Kasumi-1 (cell line): ENCODE measurements around the gene TPX2.

Experiments used
- DNase-seq, 2 experiments: peaks; one replicate each; lab custom pipeline; 2025; lab: John Stamatoyannopoulos, UW

The TPX2 gene

GRCh38 chr20:31760519-31761240 lies 21.6 kb downstream of the TPX2 start:
- DNase-seq: no peak

- DNase-seq: no peak
Measured at GRCh38 chr20:31764641-31765305, 25.7 kb downstream of the TPX2 start.

GRCh38 chr20:31767805-31768204 lies 28.7 kb downstream of the TPX2 start:
- no peak for DNase-seq

- no peak for DNase-seq
Measured at GRCh38 chr20:31769681-31770080, 30.6 kb downstream of the TPX2 start.

GRCh38 chr20:31770243-31770642 lies 31.2 kb downstream of the TPX2 start:
- DNase-seq: no peak

- no peak for DNase-seq
Measured at GRCh38 chr20:31774408-31774807, 35.3 kb downstream of the TPX2 start.

GRCh38 chr20:31780839-31781238 lies 41.7 kb downstream of the TPX2 start:
- DNase-seq: no peak

- no peak for DNase-seq
Measured at GRCh38 chr20:31781945-31782344, 42.9 kb downstream of the TPX2 start.

GRCh38 chr20:31784354-31785044 lies 45.4 kb downstream of the TPX2 start:
- no peak for DNase-seq

- DNase-seq: no peak
Measured at GRCh38 chr20:31785089-31785488, 46.0 kb downstream of the TPX2 start.

GRCh38 chr20:31788578-31788977 lies 49.5 kb downstream of the TPX2 start:
- DNase-seq: no peak

GRCh38 chr20:31790401-31790800 lies 51.3 kb downstream of the TPX2 start:
- DNase-seq: no peak

GRCh38 chr20:31797364-31797763 lies 58.3 kb downstream of the TPX2 start:
- DNase-seq: no peak

GRCh38 chr20:31801508-31801907 lies 62.4 kb downstream of the TPX2 start:
- no peak for DNase-seq

GRCh38 chr20:31803552-31804291 lies 64.6 kb downstream of the TPX2 start:
- peak in 1 of 2 experiments; percentile 7 for DNase-seq

GRCh38 chr20:31806564-31807355 lies 67.7 kb downstream of the TPX2 start:
- DNase-seq: peak; percentile 53 to 56

- DNase-seq: no peak
Measured at GRCh38 chr20:31808481-31808880, 69.4 kb downstream of the TPX2 start.

GRCh38 chr20:31809661-31810060 lies 70.6 kb downstream of the TPX2 start:
- no peak for DNase-seq

- no peak for DNase-seq
Measured at GRCh38 chr20:31811198-31811597, 72.1 kb downstream of the TPX2 start.

GRCh38 chr20:31811796-31812728 lies 73.0 kb downstream of the TPX2 start:
- DNase-seq: peak; percentile 36 to 51
